HepG2 (cell line): ENCODE data around the gene RPL4. TPM values are rescaled to one million over a fixed set of nuclear protein-coding genes. Genes with fewer than 3 reads are reported as not detected.

Experiments used
- ASH2L ChIP-seq: fragments of 300-600, 200-600 bp; sonication (generic); IDR thresholded peaks from 2 replicates; pipeline ENCODE4 v1.7.0; 2017; ENCODE audit warnings: low read depth, mild to moderate bottlenecking, moderate library complexity, mixed read lengths, low read length; ENCODE audit not compliant: insufficient read length
- CBX5 ChIP-seq: sonication (generic); formaldehyde crosslinking; IDR thresholded peaks from 2 replicates; pipeline ENCODE4 v1.4.0; 2020; ENCODE audit warnings: missing genetic modification reagents, borderline replicate concordance
- CREM ChIP-seq, 2 experiments: sonication (generic) in 1 of 2; formaldehyde crosslinking in 1 of 2; IDR thresholded peaks; 2 replicates each; pipeline versions ENCODE4 v1.4.0 to v1.6.1; 2016 to 2020; ENCODE audit warnings: antibody characterized with exemption in 1 of 2, mild to moderate bottlenecking in 1 of 2, missing genetic modification reagents in 1 of 2
- FOXO1 ChIP-seq: sonication (generic); formaldehyde crosslinking; IDR thresholded peaks from 2 replicates; pipeline ENCODE4 v1.4.0; 2020; ENCODE audit warnings: missing genetic modification reagents
- POGZ ChIP-seq: sonication (generic); formaldehyde crosslinking; IDR thresholded peaks from 2 replicates; pipeline ENCODE4 v1.4.0; 2020; ENCODE audit warnings: mild to moderate bottlenecking, missing genetic modification reagents
- RARA ChIP-seq: IDR thresholded peaks from 2 replicates; pipeline ENCODE4 v1.6.1; 2016; ENCODE audit warnings: missing genetic modification reagents, missing compliant biosample characterization
- RORA ChIP-seq: sonication (generic); formaldehyde crosslinking; IDR thresholded peaks from 2 replicates; pipeline ENCODE4 v1.5.0; 2020; ENCODE audit warnings: mild to moderate bottlenecking, missing genetic modification reagents, moderate library complexity
- TBL1XR1 ChIP-seq: fragments of 150-350 bp; IDR thresholded peaks from 2 replicates; pipeline ENCODE4 v1.6.1; 2014; ENCODE audit warnings: borderline replicate concordance, low read length; ENCODE audit not compliant: partially characterized antibody
- ZMYM4 ChIP-seq: sonication (generic); formaldehyde crosslinking; IDR thresholded peaks from 2 replicates; pipeline ENCODE4 v1.8.1; 2023; ENCODE audit warnings: mild to moderate bottlenecking, missing genetic modification reagents
- ZNF589 ChIP-seq: sonication (generic); formaldehyde crosslinking; conservative IDR thresholded peaks from 2 replicates; pipeline ENCODE4 v1.8.0; 2022; ENCODE audit warnings: mild to moderate bottlenecking, moderate library complexity, missing genetic modification reagents
- ZSCAN9 ChIP-seq: IDR thresholded peaks from 2 replicates; pipeline ENCODE4 v1.6.1; 2016; ENCODE audit warnings: borderline replicate concordance
- polyA plus RNA-seq, 8 experiments: library from polyadenylated mRNA; depleted of rRNA in 3 of 8; stranded (reverse) in 7 of 8; unstranded in 1 of 8; fragments of >200 nt; fragmentation: Illumina TruSeq in 4 of 8; extraction: Trizol in 4 of 8; gene quantifications; 2 replicates each; pipeline versions ENCODE4 v1.2.1 to v1.2.3, GENCODE V29; 2011 to 2016; ENCODE audit warnings: low read depth in 4 of 8, missing spikeins in 1 of 8, mixed read lengths in 1 of 8; ENCODE audit not compliant: insufficient read depth in 1 of 8
- total RNA-seq, 5 experiments: library from RNA; depleted of rRNA; stranded (reverse); fragments of >200 nt; fragmentation: Illumina TruSeq; extraction: Trizol; gene quantifications; 2 replicates each; pipeline ENCODE4 v1.2.3, GENCODE V29; 2016; ENCODE audit warnings: low read depth in 1 of 5
- TF ChIP-seq, protein P1 (sequence below): IDR thresholded peaks from 2 replicates; pipeline ENCODE4 v1.6.1; 2016; ENCODE audit warnings: mild to moderate bottlenecking
- TF ChIP-seq, protein P2 (sequence below): sonication (generic); formaldehyde crosslinking; IDR thresholded peaks from 2 replicates; pipeline ENCODE4 v1.9.0; 2021; ENCODE audit warnings: mild to moderate bottlenecking, missing genetic modification reagents
- TF ChIP-seq, protein P3 (sequence below): sonication (generic); formaldehyde crosslinking; IDR thresholded peaks from 2 replicates; pipeline ENCODE4 v1.4.0; 2020; ENCODE audit warnings: missing genetic modification reagents
- TF ChIP-seq, protein P4 (sequence below): sonication (generic); formaldehyde crosslinking; IDR thresholded peaks from 2 replicates; pipeline ENCODE4 v1.4.0; 2020; ENCODE audit warnings: missing genetic modification reagents

Gene RPL4
- total and polyA plus RNA-seq, 2 of the 13 experiments (the other 11 are each of a cell fraction or from before 2014, with no cell fraction given): 3,630 to 3,960 TPM

GRCh38 chr15:66452971-66453580 is 51.6 kb downstream of the RPL4 start (continued):
- TF ChIP-seq, protein P1, sequence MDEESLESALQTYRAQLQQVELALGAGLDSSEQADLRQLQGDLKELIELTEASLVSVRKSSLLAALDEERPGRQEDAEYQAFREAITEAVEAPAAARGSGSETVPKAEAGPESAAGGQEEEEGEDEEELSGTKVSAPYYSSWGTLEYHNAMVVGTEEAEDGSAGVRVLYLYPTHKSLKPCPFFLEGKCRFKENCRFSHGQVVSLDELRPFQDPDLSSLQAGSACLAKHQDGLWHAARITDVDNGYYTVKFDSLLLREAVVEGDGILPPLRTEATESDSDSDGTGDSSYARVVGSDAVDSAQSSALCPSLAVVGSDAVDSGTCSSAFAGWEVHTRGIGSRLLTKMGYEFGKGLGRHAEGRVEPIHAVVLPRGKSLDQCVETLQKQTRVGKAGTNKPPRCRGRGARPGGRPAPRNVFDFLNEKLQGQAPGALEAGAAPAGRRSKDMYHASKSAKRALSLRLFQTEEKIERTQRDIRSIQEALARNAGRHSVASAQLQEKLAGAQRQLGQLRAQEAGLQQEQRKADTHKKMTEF (CRISPR knock-in tag): peak; percentile 52; the same call in 1 of the 2 replicates
- TF ChIP-seq TBL1XR1: peak; percentile 61
- no peak for TF ChIP-seq CBX5 (CRISPR knock-in tag)
- TF ChIP-seq CREM (IDR thresholded peaks at IDR 0.05): peak; percentile 50; the same call in 1 of the 2 replicates
- no peak for TF ChIP-seq CREM (CRISPR knock-in tag; IDR thresholded peaks at IDR 0.05)
- TF ChIP-seq, protein P2, sequence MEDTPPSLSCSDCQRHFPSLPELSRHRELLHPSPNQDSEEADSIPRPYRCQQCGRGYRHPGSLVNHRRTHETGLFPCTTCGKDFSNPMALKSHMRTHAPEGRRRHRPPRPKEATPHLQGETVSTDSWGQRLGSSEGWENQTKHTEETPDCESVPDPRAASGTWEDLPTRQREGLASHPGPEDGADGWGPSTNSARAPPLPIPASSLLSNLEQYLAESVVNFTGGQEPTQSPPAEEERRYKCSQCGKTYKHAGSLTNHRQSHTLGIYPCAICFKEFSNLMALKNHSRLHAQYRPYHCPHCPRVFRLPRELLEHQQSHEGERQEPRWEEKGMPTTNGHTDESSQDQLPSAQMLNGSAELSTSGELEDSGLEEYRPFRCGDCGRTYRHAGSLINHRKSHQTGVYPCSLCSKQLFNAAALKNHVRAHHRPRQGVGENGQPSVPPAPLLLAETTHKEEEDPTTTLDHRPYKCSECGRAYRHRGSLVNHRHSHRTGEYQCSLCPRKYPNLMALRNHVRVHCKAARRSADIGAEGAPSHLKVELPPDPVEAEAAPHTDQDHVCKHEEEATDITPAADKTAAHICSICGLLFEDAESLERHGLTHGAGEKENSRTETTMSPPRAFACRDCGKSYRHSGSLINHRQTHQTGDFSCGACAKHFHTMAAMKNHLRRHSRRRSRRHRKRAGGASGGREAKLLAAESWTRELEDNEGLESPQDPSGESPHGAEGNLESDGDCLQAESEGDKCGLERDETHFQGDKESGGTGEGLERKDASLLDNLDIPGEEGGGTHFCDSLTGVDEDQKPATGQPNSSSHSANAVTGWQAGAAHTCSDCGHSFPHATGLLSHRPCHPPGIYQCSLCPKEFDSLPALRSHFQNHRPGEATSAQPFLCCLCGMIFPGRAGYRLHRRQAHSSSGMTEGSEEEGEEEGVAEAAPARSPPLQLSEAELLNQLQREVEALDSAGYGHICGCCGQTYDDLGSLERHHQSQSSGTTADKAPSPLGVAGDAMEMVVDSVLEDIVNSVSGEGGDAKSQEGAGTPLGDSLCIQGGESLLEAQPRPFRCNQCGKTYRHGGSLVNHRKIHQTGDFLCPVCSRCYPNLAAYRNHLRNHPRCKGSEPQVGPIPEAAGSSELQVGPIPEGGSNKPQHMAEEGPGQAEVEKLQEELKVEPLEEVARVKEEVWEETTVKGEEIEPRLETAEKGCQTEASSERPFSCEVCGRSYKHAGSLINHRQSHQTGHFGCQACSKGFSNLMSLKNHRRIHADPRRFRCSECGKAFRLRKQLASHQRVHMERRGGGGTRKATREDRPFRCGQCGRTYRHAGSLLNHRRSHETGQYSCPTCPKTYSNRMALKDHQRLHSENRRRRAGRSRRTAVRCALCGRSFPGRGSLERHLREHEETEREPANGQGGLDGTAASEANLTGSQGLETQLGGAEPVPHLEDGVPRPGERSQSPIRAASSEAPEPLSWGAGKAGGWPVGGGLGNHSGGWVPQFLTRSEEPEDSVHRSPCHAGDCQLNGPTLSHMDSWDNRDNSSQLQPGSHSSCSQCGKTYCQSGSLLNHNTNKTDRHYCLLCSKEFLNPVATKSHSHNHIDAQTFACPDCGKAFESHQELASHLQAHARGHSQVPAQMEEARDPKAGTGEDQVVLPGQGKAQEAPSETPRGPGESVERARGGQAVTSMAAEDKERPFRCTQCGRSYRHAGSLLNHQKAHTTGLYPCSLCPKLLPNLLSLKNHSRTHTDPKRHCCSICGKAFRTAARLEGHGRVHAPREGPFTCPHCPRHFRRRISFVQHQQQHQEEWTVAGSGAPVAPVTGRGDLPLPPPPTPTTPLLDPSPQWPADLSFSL (CRISPR knock-in tag): peak; percentile 27; the same call in 1 of the 2 replicates
- TF ChIP-seq RORA (CRISPR knock-in tag): peak; percentile 99
- 0 out of 2 replicates have a peak, but pooled peaks have one; percentile 74 for TF ChIP-seq ZSCAN9 (CRISPR knock-in tag)
- TF ChIP-seq ZMYM4 (CRISPR knock-in tag): peak; percentile 36; the same call in 1 of the 2 replicates
- TF ChIP-seq FOXO1 (CRISPR knock-in tag): peak; percentile 70; the same call in 1 of the 2 replicates
- TF ChIP-seq RARA: peak; percentile 80
- TF ChIP-seq POGZ (CRISPR knock-in tag): peak; percentile 34; the same call in 1 of the 2 replicates
- TF ChIP-seq, protein P3, sequence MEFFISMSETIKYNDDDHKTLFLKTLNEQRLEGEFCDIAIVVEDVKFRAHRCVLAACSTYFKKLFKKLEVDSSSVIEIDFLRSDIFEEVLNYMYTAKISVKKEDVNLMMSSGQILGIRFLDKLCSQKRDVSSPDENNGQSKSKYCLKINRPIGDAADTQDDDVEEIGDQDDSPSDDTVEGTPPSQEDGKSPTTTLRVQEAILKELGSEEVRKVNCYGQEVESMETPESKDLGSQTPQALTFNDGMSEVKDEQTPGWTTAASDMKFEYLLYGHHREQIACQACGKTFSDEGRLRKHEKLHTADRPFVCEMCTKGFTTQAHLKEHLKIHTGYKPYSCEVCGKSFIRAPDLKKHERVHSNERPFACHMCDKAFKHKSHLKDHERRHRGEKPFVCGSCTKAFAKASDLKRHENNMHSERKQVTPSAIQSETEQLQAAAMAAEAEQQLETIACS (CRISPR knock-in tag): no peak
- TF ChIP-seq, protein P4, sequence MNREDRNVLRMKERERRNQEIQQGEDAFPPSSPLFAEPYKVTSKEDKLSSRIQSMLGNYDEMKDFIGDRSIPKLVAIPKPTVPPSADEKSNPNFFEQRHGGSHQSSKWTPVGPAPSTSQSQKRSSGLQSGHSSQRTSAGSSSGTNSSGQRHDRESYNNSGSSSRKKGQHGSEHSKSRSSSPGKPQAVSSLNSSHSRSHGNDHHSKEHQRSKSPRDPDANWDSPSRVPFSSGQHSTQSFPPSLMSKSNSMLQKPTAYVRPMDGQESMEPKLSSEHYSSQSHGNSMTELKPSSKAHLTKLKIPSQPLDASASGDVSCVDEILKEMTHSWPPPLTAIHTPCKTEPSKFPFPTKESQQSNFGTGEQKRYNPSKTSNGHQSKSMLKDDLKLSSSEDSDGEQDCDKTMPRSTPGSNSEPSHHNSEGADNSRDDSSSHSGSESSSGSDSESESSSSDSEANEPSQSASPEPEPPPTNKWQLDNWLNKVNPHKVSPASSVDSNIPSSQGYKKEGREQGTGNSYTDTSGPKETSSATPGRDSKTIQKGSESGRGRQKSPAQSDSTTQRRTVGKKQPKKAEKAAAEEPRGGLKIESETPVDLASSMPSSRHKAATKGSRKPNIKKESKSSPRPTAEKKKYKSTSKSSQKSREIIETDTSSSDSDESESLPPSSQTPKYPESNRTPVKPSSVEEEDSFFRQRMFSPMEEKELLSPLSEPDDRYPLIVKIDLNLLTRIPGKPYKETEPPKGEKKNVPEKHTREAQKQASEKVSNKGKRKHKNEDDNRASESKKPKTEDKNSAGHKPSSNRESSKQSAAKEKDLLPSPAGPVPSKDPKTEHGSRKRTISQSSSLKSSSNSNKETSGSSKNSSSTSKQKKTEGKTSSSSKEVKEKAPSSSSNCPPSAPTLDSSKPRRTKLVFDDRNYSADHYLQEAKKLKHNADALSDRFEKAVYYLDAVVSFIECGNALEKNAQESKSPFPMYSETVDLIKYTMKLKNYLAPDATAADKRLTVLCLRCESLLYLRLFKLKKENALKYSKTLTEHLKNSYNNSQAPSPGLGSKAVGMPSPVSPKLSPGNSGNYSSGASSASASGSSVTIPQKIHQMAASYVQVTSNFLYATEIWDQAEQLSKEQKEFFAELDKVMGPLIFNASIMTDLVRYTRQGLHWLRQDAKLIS: no peak
- TF ChIP-seq ASH2L: peak; percentile 45
- no peak for TF ChIP-seq ZNF589
